ENCODE data around the gene EPHB2. TPM values are rescaled to one million over a fixed set of nuclear protein-coding genes. Genes with fewer than 3 reads are reported as not detected.

Gene EPHB2
- total RNA-seq, 4 donors from 2014 or later, result 7.2 to 12.6 (median 9.1) TPM

DNA sequence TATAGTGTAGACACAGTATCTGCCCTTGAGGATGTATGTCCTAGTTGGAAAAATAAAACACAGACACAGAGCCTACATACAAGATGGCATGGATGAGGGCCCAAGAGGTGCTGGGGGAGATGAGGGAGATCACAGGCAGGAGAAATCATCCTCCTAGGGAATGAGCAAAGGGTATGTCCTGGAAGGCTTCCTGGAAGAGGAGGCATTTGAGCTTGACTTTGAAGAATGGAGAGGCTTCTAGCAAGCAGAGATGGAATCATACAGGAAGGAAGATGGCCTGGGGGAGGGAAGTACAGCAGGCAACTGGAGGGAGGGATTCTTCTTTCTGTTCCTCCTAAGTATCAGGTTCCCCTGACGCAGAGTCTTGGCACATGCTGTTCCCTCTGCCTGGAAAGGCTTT is 158.7 kb downstream of the EPHB2 start:
- no peak for DNase-seq (ENCODE audit: low spot score in 2 of 2)
- peaks cover 0 to 3% (median 0%) of the 10 kb centered on the region in 4 donors for H3K9me3 ChIP-seq
- no peak overlapping the region for H3K27ac ChIP-seq
- WGBS, 2 donors, result 76 to 88% methylated on average over 1 of the region's 1 CpG
- peaks cover 0 to 5% of the 10 kb centered on the region in 2 donors for H3K27me3 ChIP-seq
- peaks cover 0 to 7% (median 0%) of the 10 kb centered on the region in 4 donors for H3K4me1 ChIP-seq
- TF ChIP-seq POLR2A (IDR thresholded peaks at IDR 0.05), result no peak
- TF ChIP-seq EP300 (IDR thresholded peaks at IDR 0.05), result no peak
- TF ChIP-seq, protein P1, sequence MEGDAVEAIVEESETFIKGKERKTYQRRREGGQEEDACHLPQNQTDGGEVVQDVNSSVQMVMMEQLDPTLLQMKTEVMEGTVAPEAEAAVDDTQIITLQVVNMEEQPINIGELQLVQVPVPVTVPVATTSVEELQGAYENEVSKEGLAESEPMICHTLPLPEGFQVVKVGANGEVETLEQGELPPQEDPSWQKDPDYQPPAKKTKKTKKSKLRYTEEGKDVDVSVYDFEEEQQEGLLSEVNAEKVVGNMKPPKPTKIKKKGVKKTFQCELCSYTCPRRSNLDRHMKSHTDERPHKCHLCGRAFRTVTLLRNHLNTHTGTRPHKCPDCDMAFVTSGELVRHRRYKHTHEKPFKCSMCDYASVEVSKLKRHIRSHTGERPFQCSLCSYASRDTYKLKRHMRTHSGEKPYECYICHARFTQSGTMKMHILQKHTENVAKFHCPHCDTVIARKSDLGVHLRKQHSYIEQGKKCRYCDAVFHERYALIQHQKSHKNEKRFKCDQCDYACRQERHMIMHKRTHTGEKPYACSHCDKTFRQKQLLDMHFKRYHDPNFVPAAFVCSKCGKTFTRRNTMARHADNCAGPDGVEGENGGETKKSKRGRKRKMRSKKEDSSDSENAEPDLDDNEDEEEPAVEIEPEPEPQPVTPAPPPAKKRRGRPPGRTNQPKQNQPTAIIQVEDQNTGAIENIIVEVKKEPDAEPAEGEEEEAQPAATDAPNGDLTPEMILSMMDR (IDR thresholded peaks at IDR 0.05), result no peak
- peaks cover 0 to 37% (median 0%) of the 10 kb centered on the region in 3 donors for H3K36me3 ChIP-seq
- no peak overlapping the region for H3K4me3 ChIP-seq

DNA sequence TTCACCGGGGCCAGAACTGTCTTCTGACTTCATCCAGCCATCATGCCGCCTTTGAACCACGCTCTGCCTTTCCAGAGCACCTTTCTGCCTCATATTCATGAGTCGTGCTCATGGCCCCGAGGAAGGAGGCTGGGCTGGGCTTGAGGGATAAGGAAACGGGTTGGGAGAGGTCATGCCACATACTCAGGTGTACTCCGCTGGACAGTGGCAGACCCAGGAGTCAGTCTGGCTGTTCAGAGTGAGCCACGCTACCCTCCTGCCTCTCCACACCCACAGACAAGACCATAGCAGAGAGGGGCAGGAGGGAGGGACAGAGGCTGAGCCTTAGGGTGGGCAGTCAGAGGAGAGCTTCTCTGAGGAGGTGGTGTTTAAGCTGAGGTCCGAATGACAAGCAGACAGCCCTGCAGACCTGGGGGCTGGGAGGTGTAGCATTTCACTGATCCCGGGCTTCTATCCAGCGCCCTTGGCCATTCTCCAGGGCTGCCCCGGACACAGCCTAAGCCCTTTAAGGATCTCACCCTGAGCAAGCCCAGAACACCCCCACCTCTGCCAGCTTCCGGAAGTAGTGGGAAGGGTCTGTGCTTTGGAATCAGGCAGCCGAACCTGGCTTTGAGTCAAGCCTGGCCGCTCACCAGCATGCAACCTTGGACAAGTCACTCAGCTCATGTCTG is 159.7 kb downstream of the EPHB2 start:
- no peak for DNase-seq (ENCODE audit: low spot score in 2 of 2)
- peaks cover 0 to 7% (median 0%) of the 10 kb centered on the region in 4 donors for H3K4me1 ChIP-seq
- peaks cover 0 to 3% (median 0%) of the 10 kb centered on the region in 4 donors for H3K9me3 ChIP-seq
- H3K27ac ChIP-seq, result no peak overlapping the region
- WGBS, 2 donors, result 50 to 51% methylated on average over 15 of the region's 15 CpGs
- no peak overlapping the region for H3K4me3 ChIP-seq
- peaks cover 0 to 5% of the 10 kb centered on the region in 2 donors for H3K27me3 ChIP-seq
- TF ChIP-seq EP300 (IDR thresholded peaks at IDR 0.05) (no peak), POLR2A (IDR thresholded peaks at IDR 0.05) (no peak)
- TF ChIP-seq, protein P1 (IDR thresholded peaks at IDR 0.05), result no peak
- peaks cover 0 to 29% (median 0%) of the 10 kb centered on the region in 3 donors for H3K36me3 ChIP-seq

DNA sequence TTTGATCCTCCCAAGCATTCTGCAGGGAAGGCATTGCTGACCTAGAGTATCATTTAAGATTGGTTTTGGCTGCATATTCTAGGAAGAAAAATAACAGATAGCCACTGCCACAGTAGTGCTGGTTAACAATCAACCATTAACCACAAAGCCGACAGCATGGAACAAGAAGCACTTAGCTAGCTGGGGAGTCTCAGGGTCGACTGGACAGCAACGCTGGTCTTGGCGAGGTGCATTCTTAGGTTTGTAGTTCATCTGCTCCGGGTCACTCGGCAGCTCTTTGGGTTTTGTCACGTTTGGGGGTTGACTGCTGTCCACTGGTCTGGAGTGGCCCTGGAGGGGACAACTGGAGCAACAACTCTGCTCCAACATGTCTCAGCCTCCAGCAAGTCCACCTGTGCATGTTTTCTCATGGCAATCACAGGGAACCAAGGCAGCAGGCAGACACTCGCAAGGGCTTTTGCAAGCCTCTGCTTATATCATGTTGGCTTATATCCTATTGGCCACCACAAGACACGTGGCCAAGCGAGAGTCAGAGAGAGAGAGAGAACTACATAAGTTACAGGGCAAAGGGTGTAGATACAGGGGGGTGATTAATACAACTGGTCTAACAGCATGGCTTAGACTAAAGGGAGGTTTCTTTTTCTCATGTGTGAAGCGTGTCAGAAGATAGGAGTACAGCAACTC is 162.5 kb downstream of the EPHB2 start:
- DNase-seq (ENCODE audit: low spot score in 2 of 2), result no peak

DNA sequence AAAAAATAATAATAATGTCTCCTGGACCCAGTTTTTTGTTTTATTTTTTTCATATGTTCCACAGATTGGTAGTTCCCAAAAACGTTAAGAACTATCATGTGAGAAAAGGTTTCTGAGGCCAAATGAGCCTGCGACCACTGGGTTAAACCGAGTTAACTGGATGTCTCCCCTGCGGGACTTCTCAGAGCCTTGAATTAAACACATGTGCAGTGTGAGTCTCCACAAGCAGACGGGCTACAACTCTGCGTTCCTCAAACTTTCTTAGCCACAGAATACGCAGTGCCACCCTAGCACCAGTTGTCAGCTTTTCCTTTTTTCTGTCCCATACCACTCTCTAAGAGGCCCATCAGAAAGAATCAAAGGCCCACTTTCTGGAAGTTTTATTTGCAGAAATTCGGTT is 164.1 kb downstream of the EPHB2 start:
- 65 to 72% methylated on average over 8 of the region's 8 CpGs for WGBS, 2 donors
- Histone ChIP-seq H3K27me3 (peaks cover 0 to under 1% of the 10 kb centered on the region in 2 donors), H3K4me3 (no peak overlapping the region), H3K27ac (no peak overlapping the region), H3K9me3 (no peaks in the 10 kb centered on the region), H3K36me3 (no peaks in the 10 kb centered on the region), H3K4me1 (peaks cover 0 to 16% (median 0%) of the 10 kb centered on the region in 4 donors)
- TF ChIP-seq EP300 (IDR thresholded peaks at IDR 0.05) (no peak), POLR2A (IDR thresholded peaks at IDR 0.05) (no peak)
- TF ChIP-seq, protein P1 (IDR thresholded peaks at IDR 0.05), result no peak
- DNase-seq (ENCODE audit: low spot score in 2 of 2), result no peak

More for the DNA sequence above, 162.5 kb downstream of the EPHB2 start:
- H3K4me1 ChIP-seq, result peaks cover 0 to 16% (median 0%) of the 10 kb centered on the region in 4 donors
- H3K4me3 ChIP-seq, result no peak overlapping the region
- 85 to 87% methylated on average over 9 to 11 of the region's 11 CpGs for WGBS, 2 donors
- peaks cover 0 to 3% (median 0%) of the 10 kb centered on the region in 4 donors for H3K9me3 ChIP-seq
- no peak overlapping the region for H3K27ac ChIP-seq
- H3K36me3 ChIP-seq, result peaks cover 0 to 5% (median 0%) of the 10 kb centered on the region in 3 donors
- peaks cover 0 to 5% of the 10 kb centered on the region in 2 donors for H3K27me3 ChIP-seq
- TF ChIP-seq POLR2A (IDR thresholded peaks at IDR 0.05) (no peak), EP300 (IDR thresholded peaks at IDR 0.05) (no peak)
- TF ChIP-seq, protein P1 (IDR thresholded peaks at IDR 0.05), result no peak

DNA sequence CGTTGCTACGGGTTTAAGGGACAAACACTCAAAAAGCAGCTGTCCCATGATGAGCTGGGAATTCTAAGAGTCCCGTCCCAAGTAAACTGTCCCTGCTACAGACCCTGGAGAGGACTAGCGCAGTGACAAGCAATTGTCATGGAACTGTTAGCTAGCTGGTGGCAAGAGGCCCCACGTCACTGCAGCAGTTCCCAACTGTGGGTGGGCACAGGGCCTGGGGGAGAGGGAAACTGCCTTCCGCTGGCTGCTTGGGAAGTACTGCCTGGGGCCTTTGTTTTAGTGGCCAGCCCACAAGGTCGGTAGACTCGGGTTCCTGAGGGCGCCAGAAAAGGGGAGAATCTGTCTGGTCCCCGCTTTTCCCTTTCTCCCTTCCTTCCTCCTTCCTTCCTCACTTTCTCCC is 164.6 kb downstream of the EPHB2 start:
- 36 to 49% methylated on average over 10 of the region's 10 CpGs for WGBS, 2 donors
- H3K36me3 ChIP-seq, result no peaks in the 10 kb centered on the region
- no peak overlapping the region for H3K27ac ChIP-seq
- H3K4me1 ChIP-seq, result peaks cover 0 to 15% (median 0%) of the 10 kb centered on the region in 4 donors
- no peak overlapping the region for H3K4me3 ChIP-seq
- H3K27me3 ChIP-seq, result no peaks in the 10 kb centered on the region
- H3K9me3 ChIP-seq, result no peaks in the 10 kb centered on the region
- DNase-seq (ENCODE audit: low spot score in 2 of 2), result no peak
- TF ChIP-seq POLR2A (IDR thresholded peaks at IDR 0.05), result no peak
- TF ChIP-seq, protein P1 (IDR thresholded peaks at IDR 0.05), result no peak
- TF ChIP-seq EP300 (IDR thresholded peaks at IDR 0.05), result no peak
